ENCODE measurements around the gene ASPSCR1.

The ASPSCR1 gene

DNA sequence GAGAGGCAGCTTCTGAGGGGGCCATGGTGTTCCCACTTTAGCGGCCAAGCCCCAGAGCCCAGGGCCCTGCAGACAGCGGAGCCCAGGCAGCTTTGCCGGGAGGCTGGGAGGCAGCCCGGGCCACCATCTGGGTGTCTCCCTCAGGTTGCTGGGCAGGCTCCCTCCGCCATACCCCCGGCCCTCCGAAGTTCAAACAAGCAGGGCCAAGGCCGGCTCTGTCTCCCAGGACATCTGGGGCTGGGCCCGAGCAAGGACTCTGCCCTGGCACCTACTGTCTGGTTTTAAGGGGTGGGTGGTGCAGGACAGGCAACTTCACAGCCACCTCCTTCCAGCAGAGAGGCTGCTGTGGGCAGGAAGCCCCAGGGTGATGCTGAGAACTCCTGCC lies 85.5 kb downstream of the ASPSCR1 start:
- DNase-seq (ENCODE audit: insufficient read length, low spot score), result no peak
- FAIRE-seq, result no peak

DNA sequence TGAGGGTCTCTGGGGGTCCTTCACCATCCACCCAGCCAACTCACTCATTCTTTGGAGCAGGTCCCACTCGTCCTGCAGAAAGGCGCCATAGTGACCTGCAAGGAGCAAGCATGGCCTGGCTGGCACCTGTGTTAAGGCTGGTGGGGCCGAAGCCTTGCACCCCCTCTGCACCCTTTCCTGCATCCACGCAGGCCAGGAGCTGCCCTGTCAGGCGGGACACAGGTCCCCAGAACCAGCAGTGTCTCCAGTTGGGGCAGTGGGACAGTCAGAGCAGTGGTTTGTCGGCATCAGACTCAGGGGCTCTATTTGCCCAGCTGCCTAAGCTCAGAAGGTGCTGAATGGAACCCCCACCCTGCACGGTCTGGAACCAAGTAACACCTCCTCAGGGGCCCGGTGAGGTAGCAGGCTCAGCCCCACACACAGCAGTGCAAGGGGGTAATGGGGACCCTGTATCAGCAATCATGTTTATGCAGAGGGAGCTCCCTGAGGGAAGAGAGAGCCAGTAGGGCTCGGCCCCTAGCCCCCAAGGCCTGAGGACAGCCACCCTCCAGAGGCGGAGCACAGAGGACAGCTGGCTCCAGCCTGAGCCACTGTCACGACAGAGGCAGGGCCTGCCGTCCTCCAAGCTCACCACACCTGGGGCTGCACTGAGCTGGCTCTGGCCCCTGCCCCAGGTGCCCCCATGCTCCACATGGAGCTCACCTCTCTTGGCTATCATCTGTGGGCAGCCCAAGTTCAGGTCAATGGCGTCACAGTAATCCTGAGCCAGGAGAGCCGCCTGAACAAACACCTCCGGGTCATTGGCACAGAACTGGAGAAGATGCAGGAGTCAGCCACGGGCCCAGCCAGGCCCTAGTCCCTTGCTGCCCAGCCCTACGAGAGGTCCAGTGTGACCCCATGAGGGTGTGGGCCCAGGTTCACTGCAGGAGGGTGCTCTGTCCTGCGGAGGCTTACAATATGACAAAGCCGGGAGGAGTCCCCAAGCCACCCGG lies 86.3 kb downstream of the ASPSCR1 start:
- FAIRE-seq (no peak), DNase-seq (ENCODE audit: insufficient read length, low spot score) (no peak)

DNA sequence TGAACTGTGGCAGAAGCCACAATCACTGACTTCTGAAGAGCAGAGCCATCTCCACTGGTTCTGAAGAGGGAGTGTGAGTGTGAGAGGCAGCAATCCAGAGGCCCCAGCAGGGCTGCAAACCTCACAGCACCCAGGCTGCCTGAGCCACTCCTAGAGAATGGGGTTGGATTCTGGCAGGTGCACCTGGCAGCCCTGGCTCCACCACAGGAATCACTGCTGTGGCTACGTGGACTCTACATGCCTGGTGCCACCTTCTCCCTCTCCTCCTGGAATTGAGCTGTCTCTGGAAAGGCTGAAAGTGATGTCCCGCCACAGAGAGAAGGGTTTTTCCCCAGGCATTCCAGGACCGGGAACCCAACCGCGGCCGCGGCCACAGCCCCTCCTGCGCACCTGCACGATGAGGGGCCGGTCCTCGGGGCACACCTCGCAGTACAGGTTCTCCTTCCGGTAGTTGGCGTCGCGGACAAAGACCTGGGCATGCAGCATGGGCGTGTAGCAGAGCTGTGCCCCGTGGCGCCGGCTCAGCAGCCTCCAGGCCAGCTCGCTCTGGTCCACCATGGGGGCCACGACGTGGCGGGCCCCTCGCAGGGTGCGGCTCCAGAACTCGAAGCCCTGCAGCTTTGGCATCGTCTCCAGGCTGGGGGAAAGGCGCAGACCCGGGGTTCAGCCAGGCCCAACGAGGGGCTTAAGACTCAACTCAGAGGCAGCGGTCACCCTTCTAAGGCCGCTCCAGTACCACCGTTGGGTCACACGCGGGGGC lies 87.2 kb downstream of the ASPSCR1 start:
- DNase-seq (ENCODE audit: insufficient read length, low spot score) (no peak), FAIRE-seq (no peak)

- DNase-seq (ENCODE audit: insufficient read length, low spot score) (peak; percentile 85), FAIRE-seq (no peak)
Measured at GRCh38 chr17:82065193-82065637, 87.8 kb downstream of the ASPSCR1 start.

DNA sequence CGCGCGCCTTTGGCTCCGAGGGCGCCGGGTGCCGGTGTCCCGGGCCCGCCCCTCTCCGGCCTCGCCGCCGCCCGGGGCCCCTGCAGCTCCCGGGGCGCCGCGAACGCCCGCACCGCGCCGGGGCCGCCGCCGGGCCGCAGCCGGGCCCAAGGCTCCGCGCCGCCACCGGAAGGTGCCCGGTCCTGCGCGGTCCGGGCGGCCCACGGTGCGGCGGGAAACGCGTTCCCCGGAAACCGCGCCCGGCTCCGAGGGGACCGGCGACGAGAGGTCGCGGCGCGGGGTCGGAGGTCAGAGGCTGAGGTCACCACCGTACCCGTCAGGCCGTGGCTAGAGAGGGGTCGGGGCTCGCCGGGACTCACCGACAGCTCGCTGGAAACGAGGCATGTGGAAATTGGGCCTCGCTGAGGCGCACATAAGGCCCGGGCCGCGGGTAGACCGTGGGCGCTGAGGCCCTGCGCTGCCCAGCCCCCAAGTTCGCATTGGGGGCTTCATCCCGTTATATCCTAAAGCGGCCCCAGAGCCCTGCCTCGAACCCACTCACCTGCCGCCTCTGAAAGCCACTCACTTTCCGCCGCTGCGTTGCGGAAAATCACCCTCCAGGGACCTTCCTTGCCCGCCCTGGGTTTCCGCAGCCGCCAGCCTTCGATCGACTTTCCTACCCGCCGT lies 88.3 kb downstream of the ASPSCR1 start, which contains the start of gene DUS1L:
DUS1L (minus strand) TSS at position 167 of the 666 bp plus-strand sequence. CDS start 745 bp downstream, outside the sequence.
- DNase-seq (ENCODE audit: insufficient read length, low spot score) (peak; percentile 97), FAIRE-seq (peak; percentile 14)
